Panc1 (cell line): ENCODE measurements around the gene KLHL12.

Source experiments
- POLR2AphosphoS5 ChIP-seq: IDR thresholded peaks from 2 replicates; pipeline ENCODE4 v1.6.1; 2012; ENCODE audit warnings: mild to moderate bottlenecking, low read depth, low read length, moderate library complexity
- SIN3A ChIP-seq: IDR thresholded peaks from 2 replicates; pipeline ENCODE4 v1.6.1; 2012; ENCODE audit warnings: low read depth, mild to moderate bottlenecking, low read length, moderate library complexity, borderline replicate concordance; ENCODE audit not compliant: insufficient read depth
- TF ChIP-seq, protein P1 (sequence below): fragments of 450-650 bp; IDR thresholded peaks from 2 replicates; pipeline ENCODE4 v1.5.1; 2017; ENCODE audit warnings: mild to moderate bottlenecking
- TF ChIP-seq, protein P2 (sequence below), 2 experiments: IDR thresholded peaks; 2 replicates each; pipeline ENCODE4 v1.6.1; 2011 to 2012; ENCODE audit warnings: low read depth in 2 of 2, control low read depth in 1 of 2, low read length in 1 of 2, mild to moderate bottlenecking in 1 of 2, moderate library complexity in 1 of 2; ENCODE audit not compliant: insufficient read depth in 1 of 2

DNA sequence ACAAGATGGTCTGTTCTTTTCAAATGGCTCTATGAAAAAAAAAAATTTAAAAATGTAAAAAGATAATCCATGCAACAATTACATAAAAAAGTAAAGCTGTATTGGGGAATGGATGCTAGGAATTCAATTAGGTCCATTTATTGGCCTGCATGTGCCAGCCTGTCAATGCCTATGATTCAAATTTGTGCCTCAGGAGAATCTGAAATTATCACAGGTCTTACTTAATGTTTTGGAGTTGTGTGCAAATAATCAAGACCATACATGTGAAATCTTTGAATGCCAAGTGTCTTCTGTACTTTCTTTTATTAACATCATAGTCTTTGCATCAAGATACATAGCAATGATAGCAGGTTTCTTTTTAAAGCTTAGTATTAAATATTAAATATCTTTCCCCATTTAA, 13.5 kb upstream of the KLHL12 start:
- TF ChIP-seq, protein P1, sequence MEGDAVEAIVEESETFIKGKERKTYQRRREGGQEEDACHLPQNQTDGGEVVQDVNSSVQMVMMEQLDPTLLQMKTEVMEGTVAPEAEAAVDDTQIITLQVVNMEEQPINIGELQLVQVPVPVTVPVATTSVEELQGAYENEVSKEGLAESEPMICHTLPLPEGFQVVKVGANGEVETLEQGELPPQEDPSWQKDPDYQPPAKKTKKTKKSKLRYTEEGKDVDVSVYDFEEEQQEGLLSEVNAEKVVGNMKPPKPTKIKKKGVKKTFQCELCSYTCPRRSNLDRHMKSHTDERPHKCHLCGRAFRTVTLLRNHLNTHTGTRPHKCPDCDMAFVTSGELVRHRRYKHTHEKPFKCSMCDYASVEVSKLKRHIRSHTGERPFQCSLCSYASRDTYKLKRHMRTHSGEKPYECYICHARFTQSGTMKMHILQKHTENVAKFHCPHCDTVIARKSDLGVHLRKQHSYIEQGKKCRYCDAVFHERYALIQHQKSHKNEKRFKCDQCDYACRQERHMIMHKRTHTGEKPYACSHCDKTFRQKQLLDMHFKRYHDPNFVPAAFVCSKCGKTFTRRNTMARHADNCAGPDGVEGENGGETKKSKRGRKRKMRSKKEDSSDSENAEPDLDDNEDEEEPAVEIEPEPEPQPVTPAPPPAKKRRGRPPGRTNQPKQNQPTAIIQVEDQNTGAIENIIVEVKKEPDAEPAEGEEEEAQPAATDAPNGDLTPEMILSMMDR = no peak
- TF ChIP-seq, protein P2, sequence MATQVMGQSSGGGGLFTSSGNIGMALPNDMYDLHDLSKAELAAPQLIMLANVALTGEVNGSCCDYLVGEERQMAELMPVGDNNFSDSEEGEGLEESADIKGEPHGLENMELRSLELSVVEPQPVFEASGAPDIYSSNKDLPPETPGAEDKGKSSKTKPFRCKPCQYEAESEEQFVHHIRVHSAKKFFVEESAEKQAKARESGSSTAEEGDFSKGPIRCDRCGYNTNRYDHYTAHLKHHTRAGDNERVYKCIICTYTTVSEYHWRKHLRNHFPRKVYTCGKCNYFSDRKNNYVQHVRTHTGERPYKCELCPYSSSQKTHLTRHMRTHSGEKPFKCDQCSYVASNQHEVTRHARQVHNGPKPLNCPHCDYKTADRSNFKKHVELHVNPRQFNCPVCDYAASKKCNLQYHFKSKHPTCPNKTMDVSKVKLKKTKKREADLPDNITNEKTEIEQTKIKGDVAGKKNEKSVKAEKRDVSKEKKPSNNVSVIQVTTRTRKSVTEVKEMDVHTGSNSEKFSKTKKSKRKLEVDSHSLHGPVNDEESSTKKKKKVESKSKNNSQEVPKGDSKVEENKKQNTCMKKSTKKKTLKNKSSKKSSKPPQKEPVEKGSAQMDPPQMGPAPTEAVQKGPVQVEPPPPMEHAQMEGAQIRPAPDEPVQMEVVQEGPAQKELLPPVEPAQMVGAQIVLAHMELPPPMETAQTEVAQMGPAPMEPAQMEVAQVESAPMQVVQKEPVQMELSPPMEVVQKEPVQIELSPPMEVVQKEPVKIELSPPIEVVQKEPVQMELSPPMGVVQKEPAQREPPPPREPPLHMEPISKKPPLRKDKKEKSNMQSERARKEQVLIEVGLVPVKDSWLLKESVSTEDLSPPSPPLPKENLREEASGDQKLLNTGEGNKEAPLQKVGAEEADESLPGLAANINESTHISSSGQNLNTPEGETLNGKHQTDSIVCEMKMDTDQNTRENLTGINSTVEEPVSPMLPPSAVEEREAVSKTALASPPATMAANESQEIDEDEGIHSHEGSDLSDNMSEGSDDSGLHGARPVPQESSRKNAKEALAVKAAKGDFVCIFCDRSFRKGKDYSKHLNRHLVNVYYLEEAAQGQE (IDR thresholded peaks at IDR 0.05; ENCODE audit: insufficient read depth in 1 of 2, low read depth in 2 of 2, low read length in 1 of 2) = no peak
- TF ChIP-seq SIN3A (no peak), POLR2AphosphoS5 (no peak)
